HCT116 (cell line): ENCODE results near the gene KAZN.

Experiments used
- CTCF ChIP-seq, 3 experiments: fragments of 200-600 bp in 1 of 3; sonication (generic) in 1 of 3; IDR thresholded peaks in 2 of 3; conservative IDR thresholded peaks in 1 of 3; 2 replicates each; pipeline ENCODE4 v1.5.1; 2012 to 2017; ENCODE audit warnings: low read depth in 2 of 3, low read length in 2 of 3, antibody characterized with exemption in 1 of 3, borderline replicate concordance in 1 of 3, control low read depth in 1 of 3, mild to moderate bottlenecking in 1 of 3, mixed read lengths in 1 of 3, mixed run types in 1 of 3, moderate library complexity in 1 of 3; ENCODE audit not compliant: insufficient read depth in 1 of 3
- EZH2 ChIP-seq: fragments of 200-600 bp; sonication (generic); IDR thresholded peaks from 2 replicates; pipeline ENCODE4 v1.6.1; 2017; ENCODE audit warnings: antibody characterized with exemption, mixed run types
- SP1 ChIP-seq: IDR thresholded peaks from 2 replicates; pipeline ENCODE4 v1.6.1; 2012; ENCODE audit warnings: low read depth
- YY1 ChIP-seq: IDR thresholded peaks from 2 replicates; pipeline ENCODE4 v1.6.1; 2011; ENCODE audit warnings: low read length, low read depth, moderate library complexity, mild to moderate bottlenecking; ENCODE audit not compliant: insufficient replicate concordance; ENCODE audit errors: extremely low read depth

GRCh38 chr1:15012822-15013221 is 414.3 kb downstream of the KAZN start:
- no peak for TF ChIP-seq YY1
- no peak for TF ChIP-seq EZH2
- TF ChIP-seq SP1, result no peak
- TF ChIP-seq CTCF (IDR thresholded peaks at IDR 0.05 in 2 of 3, conservative IDR thresholded peaks at IDR 0.05 in 1 of 3; ENCODE audit: borderline replicate concordance in 1 of 3, insufficient read depth in 1 of 3, low read depth in 2 of 3, low read length in 2 of 3), result no peak
